Activated CD4-positive, alpha-beta T cell treated with anti-CD3 and anti-CD28 coated beads, Interleukin-2, amount 50 U/mL, for 16 hours (primary cell): Measurements from ENCODE around the gene SIN3B.

Experiments
- DNase-seq: peaks from one replicate; pipeline ENCODE4 v3.0.0-alpha.2; 2020

SIN3B gene

GRCh38 chr19:16891696-16892382 is 62.6 kb downstream of the SIN3B start:
- no peak for DNase-seq

GRCh38 chr19:16892436-16892835 is 63.2 kb downstream of the SIN3B start:
- DNase-seq: no peak

- DNase-seq: peak; percentile 11
These were observed 63.9 kb downstream of the SIN3B start for GRCh38 chr19:16892868-16893685.

GRCh38 chr19:16893686-16893989 is 64.4 kb downstream of the SIN3B start:
- DNase-seq: no peak

GRCh38 chr19:16894080-16894479 is 64.9 kb downstream of the SIN3B start:
- DNase-seq: no peak

GRCh38 chr19:16895467-16896145 is 66.4 kb downstream of the SIN3B start:
- no peak for DNase-seq

GRCh38 chr19:16896146-16897028 is 67.2 kb downstream of the SIN3B start:
- DNase-seq: no peak

- peak; percentile 73 for DNase-seq
These were observed 68.0 kb downstream of the SIN3B start for GRCh38 chr19:16897029-16897855.

GRCh38 chr19:16897856-16898161 is 68.6 kb downstream of the SIN3B start:
- no peak for DNase-seq

GRCh38 chr19:16898361-16899015 is 69.3 kb downstream of the SIN3B start:
- DNase-seq: no peak

- DNase-seq: peak; percentile 30
These were observed 70.4 kb downstream of the SIN3B start for GRCh38 chr19:16899566-16900075.

- no peak for DNase-seq
These were observed 72.4 kb downstream of the SIN3B start for GRCh38 chr19:16901491-16902175.

GRCh38 chr19:16902545-16902944 is 73.3 kb downstream of the SIN3B start:
- DNase-seq: no peak

- no peak for DNase-seq
These were observed 74.1 kb downstream of the SIN3B start for GRCh38 chr19:16903347-16903746.

GRCh38 chr19:16904599-16904998 is 75.4 kb downstream of the SIN3B start:
- DNase-seq: no peak

- no peak for DNase-seq
These were observed 79.6 kb downstream of the SIN3B start for GRCh38 chr19:16908759-16909158.

GRCh38 chr19:16911046-16911445 is 81.8 kb downstream of the SIN3B start:
- DNase-seq: no peak

- DNase-seq: no peak
These were observed 83.6 kb downstream of the SIN3B start for GRCh38 chr19:16912780-16913179.

GRCh38 chr19:16914421-16914820 is 85.2 kb downstream of the SIN3B start:
- DNase-seq: no peak

- no peak for DNase-seq
These were observed 85.9 kb downstream of the SIN3B start for GRCh38 chr19:16915135-16915534.

- no peak for DNase-seq
These were observed 86.5 kb downstream of the SIN3B start for GRCh38 chr19:16915734-16916133.
